Nephron progenitor cell (in vitro differentiated cells): Measurements from ENCODE around the gene NFKBIB.

Experiments
- DNase-seq: peaks from one replicate; pipeline ENCODE4 v3.0.0; 2021
- H3K27ac Mint-ChIP-seq: 2 replicates; pipeline ENCODE4 v1.8.0; 2021; ENCODE audit warnings: mild to moderate bottlenecking, moderate library complexity, mixed read lengths
- H3K27me3 Mint-ChIP-seq: 2 replicates; pipeline ENCODE4 v1.8.0; 2021; ENCODE audit warnings: mild to moderate bottlenecking, low read depth, mixed read lengths; ENCODE audit not compliant: poor library complexity
- H3K36me3 Mint-ChIP-seq: 2 replicates; pipeline ENCODE4 v1.8.0; 2021; ENCODE audit warnings: low read depth, mixed read lengths
- H3K4me1 Mint-ChIP-seq: 2 replicates; pipeline ENCODE4 v1.8.0; 2021; ENCODE audit warnings: mixed read lengths
- H3K4me3 Mint-ChIP-seq: 2 replicates; pipeline ENCODE4 v1.8.0; 2021; ENCODE audit warnings: mild to moderate bottlenecking, moderate library complexity, mixed read lengths
- H3K9me3 Mint-ChIP-seq: 2 replicates; pipeline ENCODE4 v1.8.0; 2021; ENCODE audit warnings: mild to moderate bottlenecking, moderate library complexity, mixed read lengths
- TF ChIP-seq, protein P1 (sequence below): fragments of 200-600 bp; sonication (generic); IDR thresholded peaks from 2 replicates; pipeline ENCODE4 v1.5.0; 2021; ENCODE audit warnings: antibody characterized with exemption

NFKBIB gene

DNA sequence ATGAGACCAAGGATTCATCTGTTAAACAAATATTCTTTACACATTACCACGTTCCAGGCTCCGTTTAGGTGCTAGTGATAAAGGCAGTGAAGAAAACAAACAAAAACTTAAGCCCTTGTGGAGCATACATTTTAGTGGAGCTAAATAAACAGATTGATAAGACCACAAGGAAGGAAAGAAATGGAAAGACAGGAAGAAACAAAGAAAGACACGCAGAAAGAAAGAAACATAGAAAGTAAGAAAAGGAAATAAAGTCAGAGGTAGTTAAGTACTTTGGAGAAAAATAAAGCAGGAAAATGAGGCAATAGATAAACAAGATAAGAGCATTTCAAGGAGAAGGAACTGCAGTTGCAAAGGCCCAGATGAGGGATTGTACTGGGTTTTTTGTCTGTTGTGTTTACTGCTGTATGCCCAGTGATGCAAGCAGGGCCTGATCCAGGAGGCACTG lies 998 bp downstream of the NFKBIB start:
- TF ChIP-seq, protein P1, sequence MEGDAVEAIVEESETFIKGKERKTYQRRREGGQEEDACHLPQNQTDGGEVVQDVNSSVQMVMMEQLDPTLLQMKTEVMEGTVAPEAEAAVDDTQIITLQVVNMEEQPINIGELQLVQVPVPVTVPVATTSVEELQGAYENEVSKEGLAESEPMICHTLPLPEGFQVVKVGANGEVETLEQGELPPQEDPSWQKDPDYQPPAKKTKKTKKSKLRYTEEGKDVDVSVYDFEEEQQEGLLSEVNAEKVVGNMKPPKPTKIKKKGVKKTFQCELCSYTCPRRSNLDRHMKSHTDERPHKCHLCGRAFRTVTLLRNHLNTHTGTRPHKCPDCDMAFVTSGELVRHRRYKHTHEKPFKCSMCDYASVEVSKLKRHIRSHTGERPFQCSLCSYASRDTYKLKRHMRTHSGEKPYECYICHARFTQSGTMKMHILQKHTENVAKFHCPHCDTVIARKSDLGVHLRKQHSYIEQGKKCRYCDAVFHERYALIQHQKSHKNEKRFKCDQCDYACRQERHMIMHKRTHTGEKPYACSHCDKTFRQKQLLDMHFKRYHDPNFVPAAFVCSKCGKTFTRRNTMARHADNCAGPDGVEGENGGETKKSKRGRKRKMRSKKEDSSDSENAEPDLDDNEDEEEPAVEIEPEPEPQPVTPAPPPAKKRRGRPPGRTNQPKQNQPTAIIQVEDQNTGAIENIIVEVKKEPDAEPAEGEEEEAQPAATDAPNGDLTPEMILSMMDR = no peak
- Mint-ChIP-seq H3K9me3 (peaks cover 21% of the 10 kb centered on the region), H3K27me3 (peaks cover 3% of the 10 kb centered on the region), H3K36me3 (peaks cover 27% of the 10 kb centered on the region), H3K4me3 (peak overlapping the region; percentile 88), H3K27ac (peak overlapping the region; percentile 37), H3K4me1 (peaks cover 46% of the 10 kb centered on the region)
- DNase-seq = no peak

DNA sequence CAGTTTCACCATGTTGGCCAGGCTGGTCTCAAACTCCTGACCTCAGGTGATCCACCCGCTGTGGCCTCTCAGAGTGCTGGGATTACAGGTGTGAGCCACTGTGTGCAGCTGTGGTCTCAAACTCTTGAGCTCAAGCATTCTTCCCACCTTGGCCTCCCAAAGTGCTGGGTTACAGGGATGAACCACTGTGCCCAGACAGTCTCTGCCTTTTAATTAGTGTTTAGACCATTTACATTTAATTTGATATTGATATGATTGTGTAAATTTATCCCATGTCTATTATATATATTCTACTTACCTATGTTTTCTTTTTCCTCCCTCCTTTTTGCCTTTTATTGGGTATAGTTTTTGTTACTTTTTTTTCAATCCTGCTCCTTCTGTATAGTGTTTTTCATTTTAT lies 1.9 kb downstream of the NFKBIB start:
- H3K4me3 Mint-ChIP-seq = peak overlapping the region; percentile 66
- no peak overlapping the region for H3K27ac Mint-ChIP-seq
- TF ChIP-seq, protein P1 = no peak
- peaks cover 3% of the 10 kb centered on the region for H3K27me3 Mint-ChIP-seq
- H3K9me3 Mint-ChIP-seq = peaks cover 21% of the 10 kb centered on the region
- peaks cover 29% of the 10 kb centered on the region for H3K36me3 Mint-ChIP-seq
- H3K4me1 Mint-ChIP-seq = peaks cover 46% of the 10 kb centered on the region
- no peak for DNase-seq

- TF ChIP-seq, protein P1 = no peak
- Mint-ChIP-seq H3K27me3 (peaks cover 3% of the 10 kb centered on the region), H3K4me1 (peaks cover 24% of the 10 kb centered on the region), H3K4me3 (no peak overlapping the region), H3K9me3 (peaks cover 21% of the 10 kb centered on the region), H3K27ac (peak overlapping the region; percentile 4), H3K36me3 (peaks cover 37% of the 10 kb centered on the region)
- no peak for DNase-seq
Measured at GRCh38 chr19:38904581-38905539, 5.1 kb downstream of the NFKBIB start.

DNA sequence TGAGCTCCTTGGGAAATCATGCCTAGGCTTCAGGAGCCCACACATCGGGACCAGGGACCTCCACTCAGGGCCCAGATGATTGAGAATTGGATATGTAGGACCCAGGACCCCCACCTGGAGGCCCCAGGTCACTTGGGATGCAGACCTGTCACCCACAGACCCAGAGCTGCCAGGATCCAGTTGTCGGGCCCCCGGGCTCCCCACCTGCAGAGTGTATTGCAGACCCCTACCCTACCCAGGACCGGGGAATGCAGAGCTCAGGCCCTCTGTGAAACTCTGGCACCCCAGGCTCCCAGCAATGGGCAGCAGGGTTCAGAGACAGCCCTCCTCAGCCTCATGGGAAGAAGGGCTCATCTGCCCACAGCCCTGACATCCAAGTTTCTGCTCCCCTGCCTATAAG lies 5.9 kb downstream of the NFKBIB start:
- TF ChIP-seq, protein P1 = no peak
- Mint-ChIP-seq H3K36me3 (peaks cover 37% of the 10 kb centered on the region), H3K27me3 (peaks cover 3% of the 10 kb centered on the region), H3K4me1 (peaks cover 17% of the 10 kb centered on the region), H3K9me3 (peaks cover 21% of the 10 kb centered on the region), H3K27ac (no peak overlapping the region), H3K4me3 (no peak overlapping the region)
- DNase-seq = no peak

GRCh38 chr19:38907227-38907626 lies 7.5 kb downstream of the NFKBIB start:
- Mint-ChIP-seq H3K4me1 (peaks cover 8% of the 10 kb centered on the region), H3K4me3 (no peak overlapping the region), H3K27ac (no peak overlapping the region), H3K9me3 (peaks cover 11% of the 10 kb centered on the region), H3K36me3 (peaks cover 26% of the 10 kb centered on the region), H3K27me3 (peaks cover 3% of the 10 kb centered on the region)
- TF ChIP-seq, protein P1 = no peak
- DNase-seq = no peak
